H1 (cell line): ENCODE data around the gene ITPK1.

Experiments
- CTBP2 ChIP-seq: IDR thresholded peaks from 2 replicates; pipeline ENCODE4 v1.7.0; 2011; ENCODE audit warnings: borderline replicate concordance, mild to moderate bottlenecking, moderate library complexity, mixed read lengths, low read length; ENCODE audit not compliant: insufficient read depth, insufficient read length
- EP300 ChIP-seq, 2 experiments: IDR thresholded peaks; 1 replicate in 1 of 2; 2 replicates in 1 of 2; pipeline ENCODE4 v1.6.1; 2011 to 2012; ENCODE audit warnings: low read depth in 2 of 2, low read length in 2 of 2, mild to moderate bottlenecking in 2 of 2, borderline replicate concordance in 1 of 2, inconsistent platforms in 1 of 2, moderate library complexity in 1 of 2
- GTF2F1 ChIP-seq: IDR thresholded peaks from 2 replicates; pipeline ENCODE4 v1.6.1; 2012; ENCODE audit warnings: low read depth, low read length, improper control_type of control experiment, borderline replicate concordance
- HDAC2 ChIP-seq, 2 experiments: fragments of 300-600 bp in 1 of 2; sonication (generic) in 1 of 2; IDR thresholded peaks; 2 replicates each; pipeline ENCODE4 v1.6.1; 2011 to 2012; ENCODE audit warnings: low read depth in 2 of 2, low read length in 2 of 2, mild to moderate bottlenecking in 2 of 2, moderate library complexity in 2 of 2, borderline replicate concordance in 1 of 2, inconsistent platforms in 1 of 2
- NRF1 ChIP-seq: IDR thresholded peaks from 2 replicates; pipeline ENCODE4 v1.6.1; 2011; ENCODE audit warnings: mild to moderate bottlenecking, low read depth, low read length, improper control_type of control experiment
- POLR2A ChIP-seq, 2 experiments: IDR thresholded peaks; 1 replicate in 1 of 2; 2 replicates in 1 of 2; pipeline ENCODE4 v1.6.1; 2011; ENCODE audit warnings: low read depth in 2 of 2, low read length in 2 of 2, mild to moderate bottlenecking in 2 of 2; ENCODE audit errors: control extremely low read depth in 1 of 2
- RAD21 ChIP-seq, 2 experiments: IDR thresholded peaks in 1 of 2; conservative IDR thresholded peaks in 1 of 2; 2 replicates each; pipeline ENCODE4 v1.6.1; 2011; ENCODE audit warnings: low read depth in 2 of 2, low read length in 2 of 2, improper control_type of control experiment in 1 of 2, inconsistent platforms in 1 of 2, mild to moderate bottlenecking in 1 of 2, moderate library complexity in 1 of 2
- SAP30 ChIP-seq: fragments of 300-600 bp; sonication (generic); IDR thresholded peaks from 2 replicates; pipeline ENCODE4 v1.7.1; 2012; ENCODE audit warnings: low read length, moderate library complexity, mild to moderate bottlenecking, inconsistent platforms; ENCODE audit not compliant: insufficient read depth, insufficient replicate concordance
- SIN3A ChIP-seq, 2 experiments: IDR thresholded peaks in 1 of 2; conservative IDR thresholded peaks in 1 of 2; 2 replicates each; pipeline ENCODE4 v1.6.1; 2011 to 2012; ENCODE audit warnings: low read length in 2 of 2, improper control_type of control experiment in 1 of 2, low read depth in 1 of 2, mild to moderate bottlenecking in 1 of 2
- TAF1 ChIP-seq: IDR thresholded peaks from 2 replicates; pipeline ENCODE4 v1.6.1; 2011; ENCODE audit warnings: mild to moderate bottlenecking, low read depth, low read length
- TF ChIP-seq, protein P1 (sequence below), 3 experiments: IDR thresholded peaks; 1 replicate in 2 of 3; 2 replicates in 1 of 3; pipeline versions ENCODE4 v1.5.1 to v1.6.1; 2011; ENCODE audit warnings: low read length in 3 of 3, mild to moderate bottlenecking in 3 of 3, inconsistent platforms in 2 of 3, low read depth in 1 of 3, moderate library complexity in 1 of 3; ENCODE audit not compliant: insufficient read depth in 1 of 3; ENCODE audit errors: control extremely low read depth in 1 of 3
- TF ChIP-seq, protein P2 (sequence below): fragments of 300-600 bp; sonication (generic); IDR thresholded peaks from 2 replicates; pipeline ENCODE4 v1.7.1; 2012; ENCODE audit warnings: low read length, moderate library complexity, mild to moderate bottlenecking, inconsistent platforms; ENCODE audit not compliant: insufficient replicate concordance

DNA sequence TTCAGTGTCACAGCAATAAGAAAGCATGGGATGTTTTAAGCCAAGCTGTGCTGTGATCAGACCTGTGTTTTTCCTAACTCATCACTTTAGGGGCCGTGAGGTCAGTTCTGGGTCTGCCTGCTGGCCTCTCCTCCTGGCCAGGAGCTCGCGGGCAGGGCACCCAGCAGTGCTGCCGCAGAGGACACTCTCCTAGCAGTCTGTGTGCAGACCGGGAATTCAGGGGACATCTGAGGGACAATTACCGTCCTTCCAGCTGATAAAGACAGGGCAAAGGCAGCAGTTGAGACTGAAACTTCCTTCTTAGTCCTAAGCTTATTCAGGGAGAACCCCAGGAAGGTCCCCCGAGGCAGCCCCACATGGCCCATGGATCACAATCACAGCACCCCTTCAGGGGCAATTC lies 103.2 kb downstream of the ITPK1 start:
- TF ChIP-seq SAP30, result no peak
- TF ChIP-seq POLR2A (IDR thresholded peaks at IDR 0.05; ENCODE audit: control extremely low read depth in 1 of 2, low read depth in 2 of 2, low read length in 2 of 2), result no peak
- TF ChIP-seq, protein P1, sequence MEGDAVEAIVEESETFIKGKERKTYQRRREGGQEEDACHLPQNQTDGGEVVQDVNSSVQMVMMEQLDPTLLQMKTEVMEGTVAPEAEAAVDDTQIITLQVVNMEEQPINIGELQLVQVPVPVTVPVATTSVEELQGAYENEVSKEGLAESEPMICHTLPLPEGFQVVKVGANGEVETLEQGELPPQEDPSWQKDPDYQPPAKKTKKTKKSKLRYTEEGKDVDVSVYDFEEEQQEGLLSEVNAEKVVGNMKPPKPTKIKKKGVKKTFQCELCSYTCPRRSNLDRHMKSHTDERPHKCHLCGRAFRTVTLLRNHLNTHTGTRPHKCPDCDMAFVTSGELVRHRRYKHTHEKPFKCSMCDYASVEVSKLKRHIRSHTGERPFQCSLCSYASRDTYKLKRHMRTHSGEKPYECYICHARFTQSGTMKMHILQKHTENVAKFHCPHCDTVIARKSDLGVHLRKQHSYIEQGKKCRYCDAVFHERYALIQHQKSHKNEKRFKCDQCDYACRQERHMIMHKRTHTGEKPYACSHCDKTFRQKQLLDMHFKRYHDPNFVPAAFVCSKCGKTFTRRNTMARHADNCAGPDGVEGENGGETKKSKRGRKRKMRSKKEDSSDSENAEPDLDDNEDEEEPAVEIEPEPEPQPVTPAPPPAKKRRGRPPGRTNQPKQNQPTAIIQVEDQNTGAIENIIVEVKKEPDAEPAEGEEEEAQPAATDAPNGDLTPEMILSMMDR (IDR thresholded peaks at IDR 0.05; ENCODE audit: control extremely low read depth in 1 of 3, insufficient read depth in 1 of 3, low read depth in 1 of 3, low read length in 3 of 3), result no peak
- no peak for TF ChIP-seq TAF1
- TF ChIP-seq RAD21 (IDR thresholded peaks at IDR 0.05 in 1 of 2, conservative IDR thresholded peaks at IDR 0.05 in 1 of 2; ENCODE audit: low read depth in 2 of 2, low read length in 2 of 2), result no peak
- TF ChIP-seq HDAC2 (IDR thresholded peaks at IDR 0.05; ENCODE audit: borderline replicate concordance in 1 of 2, low read depth in 2 of 2, low read length in 2 of 2), result no peak
- TF ChIP-seq GTF2F1, result no peak
- no peak for TF ChIP-seq EP300 (IDR thresholded peaks at IDR 0.05; ENCODE audit: borderline replicate concordance in 1 of 2, low read depth in 2 of 2, low read length in 2 of 2)
- TF ChIP-seq NRF1, result no peak
- TF ChIP-seq, protein P2, sequence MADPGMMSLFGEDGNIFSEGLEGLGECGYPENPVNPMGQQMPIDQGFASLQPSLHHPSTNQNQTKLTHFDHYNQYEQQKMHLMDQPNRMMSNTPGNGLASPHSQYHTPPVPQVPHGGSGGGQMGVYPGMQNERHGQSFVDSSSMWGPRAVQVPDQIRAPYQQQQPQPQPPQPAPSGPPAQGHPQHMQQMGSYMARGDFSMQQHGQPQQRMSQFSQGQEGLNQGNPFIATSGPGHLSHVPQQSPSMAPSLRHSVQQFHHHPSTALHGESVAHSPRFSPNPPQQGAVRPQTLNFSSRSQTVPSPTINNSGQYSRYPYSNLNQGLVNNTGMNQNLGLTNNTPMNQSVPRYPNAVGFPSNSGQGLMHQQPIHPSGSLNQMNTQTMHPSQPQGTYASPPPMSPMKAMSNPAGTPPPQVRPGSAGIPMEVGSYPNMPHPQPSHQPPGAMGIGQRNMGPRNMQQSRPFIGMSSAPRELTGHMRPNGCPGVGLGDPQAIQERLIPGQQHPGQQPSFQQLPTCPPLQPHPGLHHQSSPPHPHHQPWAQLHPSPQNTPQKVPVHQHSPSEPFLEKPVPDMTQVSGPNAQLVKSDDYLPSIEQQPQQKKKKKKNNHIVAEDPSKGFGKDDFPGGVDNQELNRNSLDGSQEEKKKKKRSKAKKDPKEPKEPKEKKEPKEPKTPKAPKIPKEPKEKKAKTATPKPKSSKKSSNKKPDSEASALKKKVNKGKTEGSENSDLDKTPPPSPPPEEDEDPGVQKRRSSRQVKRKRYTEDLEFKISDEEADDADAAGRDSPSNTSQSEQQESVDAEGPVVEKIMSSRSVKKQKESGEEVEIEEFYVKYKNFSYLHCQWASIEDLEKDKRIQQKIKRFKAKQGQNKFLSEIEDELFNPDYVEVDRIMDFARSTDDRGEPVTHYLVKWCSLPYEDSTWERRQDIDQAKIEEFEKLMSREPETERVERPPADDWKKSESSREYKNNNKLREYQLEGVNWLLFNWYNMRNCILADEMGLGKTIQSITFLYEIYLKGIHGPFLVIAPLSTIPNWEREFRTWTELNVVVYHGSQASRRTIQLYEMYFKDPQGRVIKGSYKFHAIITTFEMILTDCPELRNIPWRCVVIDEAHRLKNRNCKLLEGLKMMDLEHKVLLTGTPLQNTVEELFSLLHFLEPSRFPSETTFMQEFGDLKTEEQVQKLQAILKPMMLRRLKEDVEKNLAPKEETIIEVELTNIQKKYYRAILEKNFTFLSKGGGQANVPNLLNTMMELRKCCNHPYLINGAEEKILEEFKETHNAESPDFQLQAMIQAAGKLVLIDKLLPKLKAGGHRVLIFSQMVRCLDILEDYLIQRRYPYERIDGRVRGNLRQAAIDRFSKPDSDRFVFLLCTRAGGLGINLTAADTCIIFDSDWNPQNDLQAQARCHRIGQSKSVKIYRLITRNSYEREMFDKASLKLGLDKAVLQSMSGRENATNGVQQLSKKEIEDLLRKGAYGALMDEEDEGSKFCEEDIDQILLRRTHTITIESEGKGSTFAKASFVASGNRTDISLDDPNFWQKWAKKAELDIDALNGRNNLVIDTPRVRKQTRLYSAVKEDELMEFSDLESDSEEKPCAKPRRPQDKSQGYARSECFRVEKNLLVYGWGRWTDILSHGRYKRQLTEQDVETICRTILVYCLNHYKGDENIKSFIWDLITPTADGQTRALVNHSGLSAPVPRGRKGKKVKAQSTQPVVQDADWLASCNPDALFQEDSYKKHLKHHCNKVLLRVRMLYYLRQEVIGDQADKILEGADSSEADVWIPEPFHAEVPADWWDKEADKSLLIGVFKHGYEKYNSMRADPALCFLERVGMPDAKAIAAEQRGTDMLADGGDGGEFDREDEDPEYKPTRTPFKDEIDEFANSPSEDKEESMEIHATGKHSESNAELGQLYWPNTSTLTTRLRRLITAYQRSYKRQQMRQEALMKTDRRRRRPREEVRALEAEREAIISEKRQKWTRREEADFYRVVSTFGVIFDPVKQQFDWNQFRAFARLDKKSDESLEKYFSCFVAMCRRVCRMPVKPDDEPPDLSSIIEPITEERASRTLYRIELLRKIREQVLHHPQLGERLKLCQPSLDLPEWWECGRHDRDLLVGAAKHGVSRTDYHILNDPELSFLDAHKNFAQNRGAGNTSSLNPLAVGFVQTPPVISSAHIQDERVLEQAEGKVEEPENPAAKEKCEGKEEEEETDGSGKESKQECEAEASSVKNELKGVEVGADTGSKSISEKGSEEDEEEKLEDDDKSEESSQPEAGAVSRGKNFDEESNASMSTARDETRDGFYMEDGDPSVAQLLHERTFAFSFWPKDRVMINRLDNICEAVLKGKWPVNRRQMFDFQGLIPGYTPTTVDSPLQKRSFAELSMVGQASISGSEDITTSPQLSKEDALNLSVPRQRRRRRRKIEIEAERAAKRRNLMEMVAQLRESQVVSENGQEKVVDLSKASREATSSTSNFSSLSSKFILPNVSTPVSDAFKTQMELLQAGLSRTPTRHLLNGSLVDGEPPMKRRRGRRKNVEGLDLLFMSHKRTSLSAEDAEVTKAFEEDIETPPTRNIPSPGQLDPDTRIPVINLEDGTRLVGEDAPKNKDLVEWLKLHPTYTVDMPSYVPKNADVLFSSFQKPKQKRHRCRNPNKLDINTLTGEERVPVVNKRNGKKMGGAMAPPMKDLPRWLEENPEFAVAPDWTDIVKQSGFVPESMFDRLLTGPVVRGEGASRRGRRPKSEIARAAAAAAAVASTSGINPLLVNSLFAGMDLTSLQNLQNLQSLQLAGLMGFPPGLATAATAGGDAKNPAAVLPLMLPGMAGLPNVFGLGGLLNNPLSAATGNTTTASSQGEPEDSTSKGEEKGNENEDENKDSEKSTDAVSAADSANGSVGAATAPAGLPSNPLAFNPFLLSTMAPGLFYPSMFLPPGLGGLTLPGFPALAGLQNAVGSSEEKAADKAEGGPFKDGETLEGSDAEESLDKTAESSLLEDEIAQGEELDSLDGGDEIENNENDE, result no peak
- TF ChIP-seq CTBP2, result no peak
- no peak for TF ChIP-seq SIN3A (conservative IDR thresholded peaks at IDR 0.05 in 1 of 2, IDR thresholded peaks at IDR 0.05 in 1 of 2; ENCODE audit: low read depth in 1 of 2, low read length in 2 of 2)
